GM12875 (cell line): ENCODE results near the gene CATSPERE.
"Not testable (repeated sequence)": the region's sequence is repeated elsewhere in the genome, so short reads cannot be mapped to it uniquely, and the experiment has no call there.

Experiments used
- H3K4me3 ChIP-seq: one replicate; pipeline ENCODE4 v1.5.1; 2011; ENCODE audit warnings: low read depth, low read length, control low read depth
- TF ChIP-seq, protein P1 (sequence below): IDR thresholded peaks from 2 replicates; pipeline ENCODE4 v1.5.1; 2011; ENCODE audit warnings: low read depth, mild to moderate bottlenecking, control low read depth, inconsistent platforms, low read length, moderate library complexity, borderline replicate concordance; ENCODE audit not compliant: insufficient read depth

The CATSPERE gene

DNA sequence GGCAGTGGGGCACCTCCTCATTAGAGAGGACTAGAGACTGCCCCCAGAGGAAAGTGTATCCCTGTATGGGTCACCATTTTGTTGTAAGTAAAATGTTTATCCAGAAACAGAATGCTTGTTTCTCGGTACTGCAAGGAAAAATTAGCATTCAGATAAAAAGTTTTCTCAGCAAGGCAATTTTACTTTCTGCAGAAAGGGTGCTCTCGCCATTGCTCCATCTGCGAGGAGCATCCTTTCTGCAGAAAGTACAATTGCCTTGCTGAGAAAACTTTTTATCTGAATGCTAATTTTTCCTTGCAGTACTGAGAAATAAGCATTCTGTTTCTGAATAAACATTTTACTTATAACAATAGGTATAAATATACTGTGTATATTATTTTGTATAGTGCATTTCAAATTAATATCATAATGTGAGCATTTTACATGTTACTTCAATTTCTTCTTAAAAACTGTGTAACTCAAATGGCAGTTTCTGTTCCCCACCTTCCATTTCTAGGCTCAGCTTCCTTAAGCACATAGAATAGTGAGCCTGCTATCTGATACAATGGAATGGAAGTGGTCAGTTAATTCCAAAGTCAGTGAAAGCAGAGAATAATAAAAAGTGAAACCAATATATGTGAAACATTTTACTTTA lies 115.3 kb downstream of the CATSPERE start:
- no peak overlapping the region for H3K4me3 ChIP-seq
- TF ChIP-seq, protein P1, sequence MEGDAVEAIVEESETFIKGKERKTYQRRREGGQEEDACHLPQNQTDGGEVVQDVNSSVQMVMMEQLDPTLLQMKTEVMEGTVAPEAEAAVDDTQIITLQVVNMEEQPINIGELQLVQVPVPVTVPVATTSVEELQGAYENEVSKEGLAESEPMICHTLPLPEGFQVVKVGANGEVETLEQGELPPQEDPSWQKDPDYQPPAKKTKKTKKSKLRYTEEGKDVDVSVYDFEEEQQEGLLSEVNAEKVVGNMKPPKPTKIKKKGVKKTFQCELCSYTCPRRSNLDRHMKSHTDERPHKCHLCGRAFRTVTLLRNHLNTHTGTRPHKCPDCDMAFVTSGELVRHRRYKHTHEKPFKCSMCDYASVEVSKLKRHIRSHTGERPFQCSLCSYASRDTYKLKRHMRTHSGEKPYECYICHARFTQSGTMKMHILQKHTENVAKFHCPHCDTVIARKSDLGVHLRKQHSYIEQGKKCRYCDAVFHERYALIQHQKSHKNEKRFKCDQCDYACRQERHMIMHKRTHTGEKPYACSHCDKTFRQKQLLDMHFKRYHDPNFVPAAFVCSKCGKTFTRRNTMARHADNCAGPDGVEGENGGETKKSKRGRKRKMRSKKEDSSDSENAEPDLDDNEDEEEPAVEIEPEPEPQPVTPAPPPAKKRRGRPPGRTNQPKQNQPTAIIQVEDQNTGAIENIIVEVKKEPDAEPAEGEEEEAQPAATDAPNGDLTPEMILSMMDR: no peak

DNA sequence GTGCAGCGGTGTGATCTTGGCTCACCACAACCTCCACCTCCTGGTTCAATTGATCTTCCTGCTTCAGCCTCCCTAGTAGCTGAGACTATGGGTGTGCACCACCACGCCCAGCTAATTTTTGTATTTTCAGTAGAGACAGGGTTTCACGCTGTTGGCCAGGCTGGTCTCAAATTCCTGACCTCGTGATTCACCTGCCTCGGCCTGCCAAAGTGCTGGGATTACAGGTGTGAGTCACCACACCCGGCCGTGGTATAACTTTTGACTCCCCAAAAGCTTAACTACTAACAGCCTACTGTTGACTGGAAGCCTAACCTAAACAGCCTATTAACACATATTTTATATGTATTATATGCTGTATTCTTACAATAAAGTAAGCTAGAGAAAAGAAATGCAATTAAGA lies 117.1 kb downstream of the CATSPERE start:
- not testable (repeated sequence) for H3K4me3 ChIP-seq

DNA sequence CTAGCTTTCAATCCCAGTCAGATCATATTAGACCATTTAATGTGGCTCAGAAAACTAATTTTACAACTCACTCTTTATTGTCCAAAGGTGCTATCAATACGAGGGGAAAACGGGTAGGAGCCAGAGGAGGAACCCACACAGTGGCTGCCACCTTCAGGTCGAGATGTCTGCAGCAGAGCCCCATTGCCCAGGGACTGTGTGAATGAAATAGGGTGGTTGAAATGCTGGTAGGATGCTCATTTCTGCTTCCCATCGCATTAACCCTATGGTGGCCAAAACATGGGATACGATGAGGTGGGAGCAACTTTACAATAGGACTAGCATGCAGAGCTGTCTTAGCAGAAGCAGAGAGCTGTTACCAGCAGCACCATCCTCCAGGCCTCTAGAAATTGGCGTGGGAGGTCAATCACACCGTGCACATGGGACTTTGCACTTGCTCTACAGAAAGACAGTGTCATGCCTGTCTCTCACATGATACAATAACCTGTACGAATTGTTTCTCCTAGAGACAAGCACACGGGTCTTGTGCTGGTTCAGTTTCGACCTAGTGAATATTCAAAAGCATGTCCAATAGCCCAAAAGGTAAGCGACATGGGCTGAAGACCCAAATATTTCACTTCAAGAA lies 122.4 kb downstream of the CATSPERE start:
- TF ChIP-seq, protein P1: no peak
- no peak overlapping the region for H3K4me3 ChIP-seq

DNA sequence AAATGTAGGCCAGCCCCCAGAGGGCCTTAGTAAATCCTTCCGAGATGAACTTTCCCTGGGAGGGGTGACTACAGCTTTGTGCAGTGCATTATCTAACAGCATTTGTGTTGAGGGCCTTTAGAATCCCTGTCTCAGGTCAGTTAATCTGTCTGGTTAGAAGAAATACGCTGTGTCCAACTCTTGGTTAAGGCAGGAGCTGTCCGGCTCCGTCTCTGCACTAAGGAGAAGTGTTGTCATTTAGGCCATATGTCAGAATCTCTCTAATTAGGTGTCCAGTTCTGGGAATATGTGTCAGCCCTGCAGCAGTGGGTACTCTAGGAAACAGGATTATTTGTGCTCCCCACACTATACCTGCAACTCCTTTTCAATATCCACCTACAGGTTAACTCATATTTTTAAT lies 124.8 kb downstream of the CATSPERE start:
- TF ChIP-seq, protein P1: no peak
- no peak overlapping the region for H3K4me3 ChIP-seq

DNA sequence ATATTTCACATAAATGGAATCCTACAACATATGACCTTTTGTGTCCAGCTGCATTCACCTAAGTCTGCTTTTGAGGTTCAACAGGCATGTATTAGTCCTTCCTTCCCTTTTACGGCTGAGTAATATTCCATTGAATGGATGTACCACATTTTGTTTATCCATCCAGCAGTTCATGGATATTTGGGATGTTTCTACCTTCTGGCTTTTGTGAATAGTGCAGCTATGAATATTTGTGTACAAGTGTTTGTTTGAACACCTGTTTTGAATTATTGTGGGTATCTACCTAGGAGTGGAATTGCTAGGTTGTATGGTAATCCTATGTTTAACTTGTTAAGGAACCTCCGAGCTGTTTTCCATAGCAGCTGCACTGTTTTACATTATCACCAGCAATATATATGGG lies 129.6 kb downstream of the CATSPERE start:
- TF ChIP-seq, protein P1: no peak
- no peak overlapping the region for H3K4me3 ChIP-seq

DNA sequence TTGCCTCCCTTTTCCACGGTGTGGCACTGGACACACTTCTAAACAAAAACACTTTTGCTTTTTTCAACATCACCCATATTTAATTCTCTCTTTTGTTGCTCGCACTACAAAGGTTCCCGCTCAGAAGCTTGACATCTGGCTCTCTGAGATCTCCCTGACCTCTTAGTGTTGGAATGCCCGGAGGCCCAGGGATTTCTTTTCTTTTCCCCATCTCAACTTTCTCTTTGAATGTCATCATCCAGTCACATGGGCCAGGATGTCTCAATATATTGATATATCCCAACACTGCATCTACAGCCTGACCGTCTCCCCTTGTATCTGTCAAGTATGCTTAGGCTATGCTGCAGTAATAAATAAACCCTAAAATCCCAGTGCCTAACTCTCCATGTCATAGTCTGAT lies 137.5 kb downstream of the CATSPERE start:
- TF ChIP-seq, protein P1: no peak
- no peak overlapping the region for H3K4me3 ChIP-seq

DNA sequence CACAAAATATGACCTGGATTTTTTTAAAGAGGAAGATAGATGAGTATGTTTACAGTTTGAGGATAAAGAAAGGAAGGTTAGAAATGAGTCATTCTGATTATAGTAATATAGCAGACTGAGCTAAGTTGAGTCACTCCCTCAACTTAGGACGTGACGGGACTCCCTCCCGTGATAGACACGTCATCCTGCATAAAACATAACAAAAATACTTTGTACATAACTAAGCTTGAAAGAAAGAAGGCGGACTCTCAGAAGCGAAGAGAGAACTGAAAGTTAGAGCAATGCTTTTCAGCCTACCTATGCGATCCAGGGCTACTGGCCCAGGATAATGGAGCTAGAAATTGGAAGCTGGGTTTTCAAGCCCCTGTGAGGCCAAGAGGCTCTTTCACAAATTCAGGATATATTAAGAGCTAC lies 138.9 kb downstream of the CATSPERE start:
- TF ChIP-seq, protein P1: no peak
- H3K4me3 ChIP-seq: no peak overlapping the region

DNA sequence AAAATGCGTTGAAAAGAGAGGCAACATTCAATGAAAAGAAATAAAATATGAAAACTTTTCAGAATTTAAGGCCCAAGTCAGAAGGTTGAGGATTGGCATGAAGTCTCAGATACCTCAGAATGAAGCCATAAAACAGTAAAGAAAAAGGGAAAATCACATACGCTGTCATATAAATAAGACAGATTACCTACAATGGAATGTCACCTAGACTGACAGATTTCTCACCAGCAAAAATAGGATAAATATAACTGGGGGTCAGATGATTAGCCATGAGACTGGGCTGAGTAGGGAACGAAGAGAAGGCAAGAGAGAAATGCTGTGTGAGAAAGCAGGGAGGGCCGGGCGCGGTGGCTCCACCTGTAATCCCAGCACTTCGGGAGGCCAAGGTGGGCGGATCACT lies 140.3 kb downstream of the CATSPERE start:
- TF ChIP-seq, protein P1: no peak
- H3K4me3 ChIP-seq: no peak overlapping the region
